ENCODE data around the gene ERGIC1. TPM values are rescaled to one million over a fixed set of nuclear protein-coding genes. Genes with fewer than 3 reads are reported as not detected.

ERGIC1 gene
- total and polyA plus RNA-seq, 4 experiments from 2014 or later, result 10.6 to 51.0 (median 32.3) TPM

- ChIA-PET POLR2A (ENCODE audit: partially characterized antibody) (interaction anchor here (1.4 kb wide), 1 partner anchor 139 kb away, joined by 3 read pairs; no protein-coding TSS in a partner anchor), CTCF (ENCODE audit: partially characterized antibody) (interaction anchor here (0.9 to 2.6 kb wide), 2 partner anchors 189 to 195 kb away, joined by 3 to 11 read pairs; no protein-coding TSS in a partner anchor)
- Histone ChIP-seq H3K4me1 (ENCODE audit: insufficient read depth, low read length) (no peaks in the 10 kb centered on the region), H3K36me3 (ENCODE audit: insufficient read depth, low read length) (no peaks in the 10 kb centered on the region), H3K27me3 (ENCODE audit: insufficient read depth, low read length) (no peaks in the 10 kb centered on the region), H3K9me3 (ENCODE audit: control insufficient read depth in 1 of 2, low read length in 2 of 2) (no peaks in the 10 kb centered on the region), H3K27ac (ENCODE audit: low read depth, low read length) (no peak overlapping the region), H3K4me3 (ENCODE audit: low read length in 2 of 2) (no peak overlapping the region)
- Mint-ChIP-seq H3K27me3 (no peaks in the 10 kb centered on the region), H3K4me3 (no peak overlapping the region), H3K9me3 (no peaks in the 10 kb centered on the region), H3K27ac (no peak overlapping the region), H3K36me3 (peaks cover 6 to 20% of the 10 kb centered on the region in 2 donors), H3K4me1 (peaks cover 0 to 1% (median 0%) of the 10 kb centered on the region in 4 donors)
- intact Hi-C loops (cut with micrococcal nuclease), result no loop called here
- no peak for DNase-seq
Measured at GRCh38 chr5:172904312-172904642, 70.2 kb downstream of the ERGIC1 start.

GRCh38 chr5:172904643-172905345, 70.7 kb downstream of the ERGIC1 start:
- POLR2A ChIA-PET (ENCODE audit: partially characterized antibody), result interaction anchor here (1.4 kb wide), 1 partner anchor 140 kb away, joined by 3 read pairs; no protein-coding TSS in a partner anchor
- CTCF ChIA-PET (ENCODE audit: partially characterized antibody), result interaction anchor here (0.9 to 2.6 kb wide), 4 partner anchors 10 to 195 kb away, joined by 3 to 11 read pairs (median 4); no protein-coding TSS in a partner anchor
- intact Hi-C loops (cut with micrococcal nuclease), result no loop called here
- H3K4me3 Mint-ChIP-seq, result no peak overlapping the region
- H3K36me3 Mint-ChIP-seq, result peaks cover 9 to 20% of the 10 kb centered on the region in 2 donors
- no peak for DNase-seq
- Histone ChIP-seq H3K27ac (ENCODE audit: low read depth, low read length) (no peak overlapping the region), H3K36me3 (ENCODE audit: insufficient read depth, low read length) (no peaks in the 10 kb centered on the region), H3K9me3 (ENCODE audit: control insufficient read depth in 1 of 2, low read length in 2 of 2) (no peaks in the 10 kb centered on the region), H3K4me1 (ENCODE audit: insufficient read depth, low read length) (no peaks in the 10 kb centered on the region), H3K27me3 (ENCODE audit: insufficient read depth, low read length) (no peaks in the 10 kb centered on the region), H3K4me3 (ENCODE audit: low read length in 2 of 2) (no peak overlapping the region)
- peaks cover 0 to under 1% (median 0%) of the 10 kb centered on the region in 4 donors for H3K4me1 Mint-ChIP-seq
- peak overlapping the region in 1 of 7 donors; percentile 52 for H3K27ac Mint-ChIP-seq
- no peaks in the 10 kb centered on the region for H3K9me3 Mint-ChIP-seq
- H3K27me3 Mint-ChIP-seq, result no peaks in the 10 kb centered on the region

DNA sequence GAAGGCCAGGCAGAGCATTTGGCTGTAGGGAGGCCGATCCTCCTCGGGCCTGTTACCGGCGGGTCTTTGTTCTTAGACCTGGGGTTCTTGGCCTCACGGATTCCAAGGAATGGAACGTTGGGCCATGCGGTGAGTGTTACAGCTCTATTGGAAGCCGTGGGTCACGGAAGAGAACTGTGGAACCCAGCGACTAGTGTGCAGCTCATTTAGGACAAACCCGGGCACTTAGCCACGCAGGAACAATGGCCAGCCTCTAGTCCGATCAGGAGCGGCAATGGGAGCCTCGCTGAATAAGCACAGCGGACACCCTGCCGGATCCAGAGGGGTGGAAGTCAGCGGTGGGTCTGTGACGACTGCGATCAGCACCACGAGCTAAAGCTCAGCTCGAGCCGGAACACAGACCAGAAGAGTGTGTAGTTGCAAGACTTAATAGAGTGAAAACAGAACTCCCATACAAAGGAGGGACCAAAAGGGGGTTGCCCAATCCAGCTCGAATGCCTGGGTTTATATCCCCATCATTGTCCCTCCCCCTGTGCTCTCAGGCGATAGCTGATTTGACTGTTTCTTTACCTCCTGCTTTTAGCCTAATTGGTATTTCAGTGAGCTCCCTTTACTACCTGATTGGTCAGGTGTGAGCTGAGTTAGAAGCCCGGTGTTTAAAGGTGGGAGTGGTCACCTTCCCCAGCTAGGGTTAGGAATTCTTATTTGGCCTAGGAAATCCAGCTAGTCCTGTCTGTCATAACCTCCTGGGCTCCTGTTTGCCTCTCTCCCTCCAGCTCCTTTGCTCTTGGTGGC, 71.5 kb downstream of the ERGIC1 start:
- H3K9me3 Mint-ChIP-seq, result no peaks in the 10 kb centered on the region
- intact Hi-C loops (cut with micrococcal nuclease), result no loop called here
- no peaks in the 10 kb centered on the region for H3K36me3 ChIP-seq (ENCODE audit: insufficient read depth, low read length)
- H3K36me3 Mint-ChIP-seq, result peaks cover 8 to 17% of the 10 kb centered on the region in 2 donors
- H3K4me1 Mint-ChIP-seq, result no peaks in the 10 kb centered on the region
- no peaks in the 10 kb centered on the region for H3K27me3 ChIP-seq (ENCODE audit: insufficient read depth, low read length)
- no peaks in the 10 kb centered on the region for H3K9me3 ChIP-seq (ENCODE audit: control insufficient read depth in 1 of 2, low read length in 2 of 2)
- H3K27me3 Mint-ChIP-seq, result no peaks in the 10 kb centered on the region
- H3K4me3 Mint-ChIP-seq, result no peak overlapping the region
- H3K4me3 ChIP-seq (ENCODE audit: low read length in 2 of 2), result no peak overlapping the region
- ChIA-PET CTCF (ENCODE audit: partially characterized antibody) (interaction anchor here (0.6 to 2.6 kb wide), 5 partner anchors 10 to 191 kb away, joined by 3 to 11 read pairs (median 4); no protein-coding TSS in a partner anchor), POLR2A (ENCODE audit: partially characterized antibody) (no interaction called here)
- H3K27ac Mint-ChIP-seq, result no peak overlapping the region
- DNase-seq, result no peak
- H3K4me1 ChIP-seq (ENCODE audit: insufficient read depth, low read length), result no peaks in the 10 kb centered on the region
- H3K27ac ChIP-seq (ENCODE audit: low read depth, low read length), result no peak overlapping the region

DNA sequence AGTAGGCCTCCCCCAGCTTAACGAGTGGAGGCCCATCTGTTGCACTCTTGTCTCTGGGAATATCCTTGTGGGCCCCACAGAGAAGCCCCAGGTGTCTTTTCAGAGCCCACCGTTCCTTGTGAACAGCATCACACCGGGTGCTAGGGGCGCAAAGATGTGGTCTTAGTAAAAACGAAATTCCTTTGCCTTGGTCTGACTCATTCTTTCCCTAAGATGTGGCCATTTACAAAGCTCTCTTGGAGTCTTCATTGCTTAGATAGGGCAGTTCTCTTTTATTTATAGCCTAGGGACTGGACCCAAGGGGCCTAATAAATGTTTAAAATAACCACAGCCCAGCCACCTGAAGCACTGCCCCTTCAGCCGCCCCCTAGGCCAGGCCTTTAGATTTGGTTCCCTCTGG, 72.4 kb downstream of the ERGIC1 start:
- no peaks in the 10 kb centered on the region for H3K4me1 ChIP-seq (ENCODE audit: insufficient read depth, low read length)
- ChIA-PET CTCF (ENCODE audit: partially characterized antibody) (interaction anchor here (1.1 to 2.6 kb wide), 2 partner anchors 24 to 192 kb away, joined by 3 to 11 read pairs; no protein-coding TSS in a partner anchor), POLR2A (ENCODE audit: partially characterized antibody) (no interaction called here)
- Mint-ChIP-seq H3K36me3 (peaks cover 8 to 21% of the 10 kb centered on the region in 2 donors), H3K27me3 (no peaks in the 10 kb centered on the region), H3K4me1 (no peaks in the 10 kb centered on the region), H3K27ac (no peak overlapping the region), H3K4me3 (no peak overlapping the region), H3K9me3 (no peaks in the 10 kb centered on the region)
- H3K27ac ChIP-seq (ENCODE audit: low read depth, low read length), result no peak overlapping the region
- H3K4me3 ChIP-seq (ENCODE audit: low read length in 2 of 2), result no peak overlapping the region
- H3K36me3 ChIP-seq (ENCODE audit: insufficient read depth, low read length), result no peaks in the 10 kb centered on the region
- no peaks in the 10 kb centered on the region for H3K9me3 ChIP-seq (ENCODE audit: control insufficient read depth in 1 of 2, low read length in 2 of 2)
- intact Hi-C loops (cut with micrococcal nuclease), result no loop called here
- no peaks in the 10 kb centered on the region for H3K27me3 ChIP-seq (ENCODE audit: insufficient read depth, low read length)
- no peak for DNase-seq

DNA sequence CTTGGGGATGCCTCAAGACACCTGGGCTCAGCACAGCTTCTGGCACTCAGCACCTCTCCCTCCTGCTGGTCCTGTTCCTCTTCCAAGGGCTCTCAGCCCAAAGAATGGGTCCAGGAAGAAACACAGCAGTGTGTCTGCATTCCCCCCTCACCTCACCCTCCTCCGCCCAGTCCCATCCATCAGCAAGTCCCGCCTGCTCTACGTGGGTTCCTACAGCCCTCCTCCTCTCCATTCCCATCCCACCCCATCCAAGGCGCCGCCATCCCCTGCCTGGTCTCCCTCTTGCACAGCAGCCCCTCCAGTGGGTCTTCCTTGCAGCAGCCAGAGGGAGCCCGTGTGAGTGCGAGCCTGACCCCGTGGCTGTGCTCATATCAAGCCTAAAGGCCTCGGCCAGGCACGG, 72.8 kb downstream of the ERGIC1 start:
- ChIA-PET POLR2A (ENCODE audit: partially characterized antibody) (no interaction called here), CTCF (ENCODE audit: partially characterized antibody) (interaction anchor here (2.6 kb wide), 1 partner anchor 192 kb away, joined by 11 read pairs; no protein-coding TSS in a partner anchor)
- Mint-ChIP-seq H3K36me3 (peaks cover 8 to 24% of the 10 kb centered on the region in 2 donors), H3K4me1 (no peaks in the 10 kb centered on the region), H3K9me3 (no peaks in the 10 kb centered on the region), H3K27me3 (no peaks in the 10 kb centered on the region), H3K4me3 (no peak overlapping the region), H3K27ac (peak overlapping the region in 2 of 7 donors; percentile 41 to 60)
- no peaks in the 10 kb centered on the region for H3K36me3 ChIP-seq (ENCODE audit: insufficient read depth, low read length)
- intact Hi-C loops (cut with micrococcal nuclease), result no loop called here
- no peak overlapping the region for H3K27ac ChIP-seq (ENCODE audit: low read depth, low read length)
- no peaks in the 10 kb centered on the region for H3K9me3 ChIP-seq (ENCODE audit: control insufficient read depth in 1 of 2, low read length in 2 of 2)
- H3K4me1 ChIP-seq (ENCODE audit: insufficient read depth, low read length), result no peaks in the 10 kb centered on the region
- no peak for DNase-seq
- H3K4me3 ChIP-seq (ENCODE audit: low read length in 2 of 2), result no peak overlapping the region
- H3K27me3 ChIP-seq (ENCODE audit: insufficient read depth, low read length), result no peaks in the 10 kb centered on the region

DNA sequence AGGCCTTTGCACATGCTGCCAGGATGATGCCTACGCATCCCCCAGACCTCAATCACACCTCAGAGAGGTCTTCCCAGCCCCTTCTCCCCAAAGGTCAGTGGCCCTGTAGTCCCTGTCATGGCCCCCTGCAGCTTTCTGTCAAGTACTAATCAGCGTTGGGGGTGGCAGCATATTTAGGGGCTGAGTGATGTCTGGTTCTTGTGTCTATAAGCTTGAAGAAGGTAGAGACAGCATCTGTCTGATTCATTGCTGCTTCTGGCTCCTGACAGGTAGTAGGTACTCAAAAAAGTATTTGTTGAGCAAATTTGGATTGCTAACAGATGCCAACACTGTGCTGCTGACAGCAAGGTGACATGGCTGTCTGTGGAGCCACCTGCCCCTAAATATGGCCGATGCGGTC, 73.6 kb downstream of the ERGIC1 start:
- ChIA-PET POLR2A (ENCODE audit: partially characterized antibody) (no interaction called here), CTCF (ENCODE audit: partially characterized antibody) (no interaction called here)
- peaks cover 8 to 24% of the 10 kb centered on the region in 2 donors for H3K36me3 Mint-ChIP-seq
- H3K9me3 ChIP-seq (ENCODE audit: control insufficient read depth in 1 of 2, low read length in 2 of 2), result no peaks in the 10 kb centered on the region
- no peaks in the 10 kb centered on the region for H3K4me1 ChIP-seq (ENCODE audit: insufficient read depth, low read length)
- peak overlapping the region in 1 of 7 donors; percentile 34 for H3K27ac Mint-ChIP-seq
- no peak overlapping the region for H3K4me3 Mint-ChIP-seq
- H3K27me3 ChIP-seq (ENCODE audit: insufficient read depth, low read length), result no peaks in the 10 kb centered on the region
- no peaks in the 10 kb centered on the region for H3K4me1 Mint-ChIP-seq
- H3K4me3 ChIP-seq (ENCODE audit: low read length in 2 of 2), result no peak overlapping the region
- intact Hi-C loops (cut with micrococcal nuclease), result no loop called here
- no peak for DNase-seq
- no peaks in the 10 kb centered on the region for H3K36me3 ChIP-seq (ENCODE audit: insufficient read depth, low read length)
- H3K9me3 Mint-ChIP-seq, result no peaks in the 10 kb centered on the region
- H3K27ac ChIP-seq (ENCODE audit: low read depth, low read length), result no peak overlapping the region
- no peaks in the 10 kb centered on the region for H3K27me3 Mint-ChIP-seq

DNA sequence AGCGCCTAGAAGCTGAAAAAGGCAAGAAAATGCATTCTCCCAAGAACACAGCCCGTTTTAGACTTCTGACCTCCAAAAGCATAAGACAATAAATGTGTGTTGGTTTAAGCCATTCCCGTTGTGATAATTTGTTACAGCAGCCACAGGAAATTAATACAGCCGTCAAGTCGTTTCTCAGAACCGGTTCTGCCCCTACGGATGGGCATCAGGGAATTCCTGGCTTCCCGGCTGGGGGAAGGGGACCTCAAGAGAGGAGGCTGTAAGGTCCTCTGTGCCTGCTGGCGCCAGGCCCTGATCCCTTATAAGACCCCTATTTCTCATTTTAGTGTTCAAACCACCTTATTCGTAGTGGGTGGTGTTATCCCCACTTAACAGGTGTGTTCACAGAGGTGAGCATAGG, 74.6 kb downstream of the ERGIC1 start:
- no peak overlapping the region for H3K4me3 ChIP-seq (ENCODE audit: low read length in 2 of 2)
- POLR2A ChIA-PET (ENCODE audit: partially characterized antibody), result no interaction called here

More for the DNA sequence above, 74.6 kb downstream of the ERGIC1 start:
- intact Hi-C loops (cut with micrococcal nuclease), result no loop called here
- Histone ChIP-seq H3K27me3 (ENCODE audit: insufficient read depth, low read length) (no peaks in the 10 kb centered on the region), H3K36me3 (ENCODE audit: insufficient read depth, low read length) (peaks cover 8% of the 10 kb centered on the region), H3K9me3 (ENCODE audit: control insufficient read depth in 1 of 2, low read length in 2 of 2) (no peaks in the 10 kb centered on the region), H3K4me1 (ENCODE audit: insufficient read depth, low read length) (no peaks in the 10 kb centered on the region), H3K27ac (ENCODE audit: low read depth, low read length) (no peak overlapping the region)
- Mint-ChIP-seq H3K9me3 (no peaks in the 10 kb centered on the region), H3K4me3 (no peak overlapping the region), H3K36me3 (peaks cover 8 to 30% of the 10 kb centered on the region in 2 donors), H3K27me3 (no peaks in the 10 kb centered on the region), H3K27ac (peak overlapping the region in 1 of 7 donors; percentile 57), H3K4me1 (no peaks in the 10 kb centered on the region)
- DNase-seq, result no peak
- CTCF ChIA-PET (ENCODE audit: partially characterized antibody), result interaction anchor here (3.8 kb wide), 1 partner anchor 195 kb away, joined by 20 read pairs; no protein-coding TSS in a partner anchor

All from CD4-positive, alpha-beta memory T cell (primary cell).